NCI-H1105 (cell line): ENCODE measurements around the gene FNDC3A.
"Not testable (repeated sequence)": the region's sequence is repeated elsewhere in the genome, so short reads cannot be mapped to it uniquely, and the experiment has no call there.

Source experiments
- DNase-seq: peaks from one replicate; lab custom pipeline; 2025; lab: John Stamatoyannopoulos, UW

Gene FNDC3A

DNA sequence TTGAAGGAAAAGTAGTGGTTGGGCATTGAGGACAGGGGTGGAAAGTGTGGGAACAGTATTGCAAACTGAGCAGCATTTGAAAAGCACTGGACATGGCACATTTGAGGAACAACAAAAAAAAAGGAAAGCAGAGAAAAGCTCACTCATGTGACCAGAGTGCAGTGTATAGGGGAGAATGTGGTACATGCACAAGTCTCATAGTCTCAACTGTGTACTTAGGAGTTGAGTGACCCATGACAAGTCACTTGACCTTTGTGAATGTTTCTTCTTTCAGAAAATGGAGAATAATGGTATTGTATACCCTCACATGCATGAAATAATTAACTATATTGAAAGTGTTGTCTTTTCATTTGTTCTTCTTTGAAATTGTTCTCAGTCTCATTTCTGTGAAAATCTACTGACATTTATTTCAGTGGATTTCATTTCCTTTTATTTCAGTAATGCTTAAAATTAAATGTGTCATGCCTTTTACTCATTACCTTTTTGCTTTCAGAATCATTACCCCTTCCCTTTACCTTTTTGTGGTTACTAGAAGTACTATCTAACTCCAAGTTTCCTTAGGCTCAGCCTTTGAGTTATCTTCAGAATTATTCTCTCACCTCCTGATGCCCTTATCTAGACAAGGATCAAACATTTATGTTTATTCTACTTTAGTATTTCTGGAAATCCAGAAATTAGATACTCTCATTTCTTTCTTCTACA is 165.3 kb downstream of the FNDC3A start:
- DNase-seq: no peak

GRCh38 chr13:49146950-49147355 is 171.2 kb downstream of the FNDC3A start:
- no peak for DNase-seq

DNA sequence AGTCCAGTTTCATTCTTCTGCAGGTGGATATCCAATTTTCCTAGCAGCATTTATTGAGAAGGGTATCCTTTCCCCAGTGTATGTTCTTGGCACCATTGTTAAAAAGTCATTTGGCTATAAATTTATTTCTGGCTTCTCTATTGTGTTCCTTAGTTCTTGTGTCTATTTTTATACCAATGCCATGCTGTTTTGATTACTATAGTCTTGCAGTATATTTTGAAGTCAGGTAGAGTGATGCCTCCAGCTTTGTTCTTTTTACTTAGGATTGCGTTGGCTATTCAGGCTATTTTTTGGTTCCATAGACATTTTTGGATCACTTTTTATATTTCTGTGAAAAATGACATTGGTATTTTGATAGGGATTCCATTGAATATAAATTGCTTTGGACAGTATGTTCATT is 172.7 kb downstream of the FNDC3A start:
- DNase-seq: no peak

DNA sequence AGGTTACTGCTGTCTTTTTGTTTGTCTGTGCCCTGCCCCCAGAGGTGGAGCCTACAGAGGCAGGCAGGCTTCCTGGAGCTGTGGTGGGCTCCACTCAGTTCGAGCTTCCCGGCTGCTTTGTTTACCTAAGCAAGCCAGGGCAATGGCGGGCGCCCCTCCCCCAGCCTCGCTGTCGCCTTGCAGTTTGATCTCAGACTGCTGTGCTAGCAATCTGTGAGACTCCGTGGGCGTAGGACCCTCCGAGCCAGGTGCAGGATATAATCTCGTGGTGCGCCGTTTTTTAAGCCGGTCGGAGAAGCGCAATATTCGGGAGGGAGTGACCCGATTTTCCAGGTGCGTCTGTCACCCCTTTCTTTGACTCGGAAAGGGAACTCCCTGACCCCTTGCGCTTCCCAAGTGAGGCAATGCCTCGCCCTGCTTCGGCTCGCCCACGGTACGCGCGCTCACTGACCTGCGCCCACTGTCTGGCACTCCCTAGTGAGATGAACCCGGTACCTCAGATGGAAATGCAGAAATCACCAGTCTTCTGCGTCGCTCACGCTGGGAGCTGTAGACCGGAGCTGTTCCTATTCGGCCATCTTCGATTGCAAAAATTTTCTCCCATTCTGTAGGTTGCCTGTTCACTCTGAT is 182.4 kb downstream of the FNDC3A start:
- not testable (repeated sequence) for DNase-seq

GRCh38 chr13:49163162-49163561 is 187.4 kb downstream of the FNDC3A start:
- DNase-seq: not testable (repeated sequence)

- no peak for DNase-seq
Observed at GRCh38 chr13:49164712-49165111, 189.0 kb downstream of the FNDC3A start.

GRCh38 chr13:49165798-49166752 is 190.4 kb downstream of the FNDC3A start:
- DNase-seq: no peak

GRCh38 chr13:49171359-49171758 is 195.6 kb downstream of the FNDC3A start:
- DNase-seq: no peak

DNA sequence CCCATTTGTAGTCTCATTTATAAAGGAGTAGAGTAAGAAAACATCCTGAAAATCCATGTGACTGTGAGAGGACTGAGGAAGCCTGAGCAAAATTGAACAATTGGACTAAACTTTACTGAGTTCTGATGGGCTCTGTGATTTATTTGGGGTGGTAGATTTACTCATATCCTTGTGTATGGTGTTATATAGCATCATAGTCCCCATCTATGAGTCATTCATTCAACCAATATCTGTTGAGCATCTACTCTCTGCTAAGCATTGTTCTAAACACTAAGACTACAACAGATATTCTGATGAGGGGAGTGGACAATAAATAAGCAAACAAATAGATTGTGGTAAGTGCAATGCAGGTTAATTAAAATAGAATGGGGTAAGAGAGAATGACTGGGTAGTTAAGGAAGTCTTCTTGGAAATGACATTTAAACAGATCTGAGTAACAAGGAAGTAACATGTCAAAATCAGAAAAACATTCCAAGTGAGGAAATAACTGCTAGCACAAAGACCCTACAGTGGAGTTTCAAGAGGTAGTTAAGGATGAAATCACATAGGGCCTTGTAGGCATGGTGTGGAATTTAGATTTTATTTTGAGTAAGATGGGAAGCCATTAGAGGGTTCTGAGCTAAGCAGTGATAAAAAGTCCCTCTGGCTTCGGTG is 208.1 kb downstream of the FNDC3A start:
- no peak for DNase-seq

DNA sequence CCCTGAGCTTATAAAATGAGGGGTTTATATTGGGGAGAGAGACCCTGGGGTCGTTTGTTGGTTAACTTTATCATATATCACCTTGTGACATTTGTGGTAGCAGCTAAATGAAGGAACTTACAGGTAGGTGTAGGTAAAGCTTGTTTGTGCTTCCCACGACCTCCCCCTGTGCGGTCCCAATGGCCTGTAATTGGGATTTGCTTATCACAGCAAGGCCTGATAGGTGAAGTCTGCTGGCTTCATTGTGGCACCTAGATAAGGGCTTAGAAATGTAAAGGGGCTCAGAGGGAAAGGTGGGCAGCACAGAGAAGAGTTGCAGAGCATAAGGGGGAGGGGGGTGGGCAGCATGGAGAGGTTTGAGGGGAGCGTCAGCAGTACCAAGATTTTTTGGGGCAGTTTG is 208.9 kb downstream of the FNDC3A start:
- no peak for DNase-seq

DNA sequence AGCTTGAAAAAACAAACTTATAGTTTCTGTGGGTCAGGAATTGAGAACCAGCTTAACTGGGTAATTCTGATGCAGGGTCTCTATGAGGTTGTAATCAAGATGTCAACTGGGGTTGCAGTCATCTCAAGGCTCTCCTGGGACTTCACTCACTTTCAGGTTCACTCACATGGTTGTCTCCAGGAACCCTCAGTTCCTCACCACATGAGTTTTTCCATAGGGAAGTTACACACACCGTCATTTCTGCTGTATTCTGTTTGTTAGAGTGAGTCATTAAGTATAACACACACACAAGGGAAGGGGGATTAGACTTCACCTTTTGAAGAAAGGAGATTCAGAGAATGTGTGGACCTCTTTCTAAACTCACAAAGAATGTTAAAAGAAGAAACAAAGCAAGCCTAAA is 209.6 kb downstream of the FNDC3A start:
- DNase-seq: no peak

DNA sequence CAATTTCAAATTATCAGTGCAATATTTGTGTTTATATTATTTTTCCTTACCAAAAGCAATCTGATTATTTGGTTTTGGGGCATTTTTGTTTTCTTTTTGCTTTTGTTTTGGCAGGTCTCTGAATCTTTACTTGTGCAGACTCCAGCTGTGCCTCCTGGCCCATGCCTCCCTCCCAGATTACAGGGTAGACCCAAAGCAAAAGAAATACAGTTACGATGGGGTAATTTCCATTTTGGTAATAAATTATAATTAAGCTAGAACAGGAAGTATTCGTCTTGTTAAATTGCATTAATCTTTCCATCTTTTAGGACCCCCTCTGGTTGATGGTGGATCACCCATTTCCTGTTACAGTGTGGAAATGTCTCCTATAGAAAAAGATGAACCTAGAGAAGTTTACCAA is 215.2 kb downstream of the FNDC3A start:
- no peak for DNase-seq

- DNase-seq: no peak
Observed at GRCh38 chr13:49206641-49207040, 230.9 kb downstream of the FNDC3A start.

- no peak for DNase-seq
Observed at GRCh38 chr13:49208619-49209018, 232.9 kb downstream of the FNDC3A start.

GRCh38 chr13:49210114-49210513 is 234.4 kb downstream of the FNDC3A start:
- no peak for DNase-seq

DNA sequence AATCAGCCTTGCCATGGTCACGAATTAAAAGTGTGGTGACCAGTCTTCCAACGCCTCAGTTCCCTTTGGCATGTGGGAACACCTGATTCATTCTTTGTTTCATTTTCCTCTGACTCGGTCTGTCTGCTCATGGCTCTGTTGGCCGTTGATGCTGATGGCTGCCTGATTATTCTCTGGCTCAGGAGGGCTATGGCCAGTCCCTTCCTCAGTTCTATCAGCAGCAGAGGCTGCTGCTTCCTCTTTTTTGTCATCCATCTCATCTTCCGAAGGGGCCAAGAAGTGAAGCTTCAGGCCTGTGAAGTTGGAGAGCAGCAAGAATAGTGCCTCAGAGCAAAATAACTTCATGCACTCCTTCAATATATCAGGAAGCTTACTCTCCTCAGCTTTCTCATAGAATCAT is 235.0 kb downstream of the FNDC3A start:
- no peak for DNase-seq

- no peak for DNase-seq
Observed at GRCh38 chr13:49213539-49213938, 237.8 kb downstream of the FNDC3A start.

- DNase-seq: no peak
Observed at GRCh38 chr13:49213997-49214916, 238.5 kb downstream of the FNDC3A start.

GRCh38 chr13:49214917-49215376 is 239.2 kb downstream of the FNDC3A start:
- DNase-seq: no peak

DNA sequence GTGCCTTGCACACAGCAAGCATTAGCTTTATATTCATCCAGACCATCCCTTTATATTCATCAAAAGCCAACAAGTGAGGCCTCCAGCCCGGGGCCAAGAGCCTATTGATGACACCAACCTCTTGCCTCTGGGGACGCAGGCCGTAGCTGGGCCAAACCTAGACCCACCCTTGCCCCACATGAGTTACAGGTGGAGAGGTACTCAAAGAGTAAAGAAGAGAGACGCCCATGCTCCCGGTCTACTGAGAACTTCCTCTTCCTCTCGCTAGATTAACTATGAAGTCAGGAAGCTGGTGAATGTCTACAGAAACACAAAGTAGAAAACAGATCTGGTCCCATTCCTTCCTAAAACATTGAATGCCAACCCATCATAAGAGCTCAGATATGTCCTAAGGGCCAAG is 240.6 kb downstream of the FNDC3A start:
- DNase-seq: no peak

GRCh38 chr13:49217962-49218492 is 242.3 kb downstream of the FNDC3A start:
- DNase-seq: no peak
